Thymus (tissue), 11 donors: ENCODE measurements around the gene GLI3. TPM values are rescaled to one million over a fixed set of nuclear protein-coding genes. Genes with fewer than 3 reads are reported as not detected.

ENCODE experiments used
- DNase-seq, 9 donors: peaks; one replicate each; pipeline ENCODE4 v3.0.0-alpha.2; 2013; ENCODE audit warnings: low spot score in 9 of 9, low read depth in 6 of 9, missing footprints in 1 of 9
- H3K27ac ChIP-seq, 2 donors: one replicate each; pipeline ENCODE4 v1.5.1; 2013; ENCODE audit warnings: control low read depth in 1 of 2, low read depth in 1 of 2, low read length in 1 of 2, mild to moderate bottlenecking in 1 of 2, moderate library complexity in 1 of 2
- H3K27me3 ChIP-seq, 2 donors: one replicate each; pipeline ENCODE4 v1.5.1; 2013; ENCODE audit warnings: low read length in 1 of 2; ENCODE audit not compliant: control insufficient read depth in 2 of 2, insufficient read depth in 1 of 2
- H3K36me3 ChIP-seq, 2 donors: one replicate each; pipeline ENCODE4 v1.5.1; 2013; ENCODE audit warnings: low read length in 1 of 2, mild to moderate bottlenecking in 1 of 2, moderate library complexity in 1 of 2; ENCODE audit not compliant: control insufficient read depth in 2 of 2, insufficient read depth in 2 of 2
- H3K4me1 ChIP-seq, 2 donors: one replicate each; pipeline ENCODE4 v1.5.1; 2013; ENCODE audit warnings: low read length in 2 of 2; ENCODE audit not compliant: control insufficient read depth in 2 of 2, insufficient read depth in 2 of 2
- H3K4me3 ChIP-seq, 2 donors: one replicate each; pipeline ENCODE4 v1.5.1; 2013; ENCODE audit warnings: low read length in 2 of 2, control low read depth in 1 of 2, mild to moderate bottlenecking in 1 of 2
- H3K9me3 ChIP-seq, 2 donors: one replicate each; pipeline ENCODE4 v1.5.1; 2013; ENCODE audit warnings: low read length in 1 of 2, mild to moderate bottlenecking in 1 of 2; ENCODE audit not compliant: control insufficient read depth in 2 of 2, insufficient read depth in 1 of 2
- WGBS: extraction: QIAGEN DNeasy Blood & Tissue Kit; methylation state at CpG from one replicate; pipeline ENCODE4 v1.1.7; 2013; 5-methylcytosine and 5-hydroxymethylcytosine counted together
- polyA plus RNA-seq: library from polyadenylated mRNA; stranded (reverse); fragments of 200-250 nt; gene quantifications from one replicate; pipeline ENCODE4 v1.2.3, GENCODE V29; 2013
- total RNA-seq: library from RNA; stranded (reverse); fragments of 120-200 nt; gene quantifications from one replicate; pipeline ENCODE4 v1.2.4, GENCODE V29; 2013
- donor health status: healthy.

GLI3 gene
- total and polyA plus RNA-seq, 2 donors: 3.1 to 3.2 TPM

DNA sequence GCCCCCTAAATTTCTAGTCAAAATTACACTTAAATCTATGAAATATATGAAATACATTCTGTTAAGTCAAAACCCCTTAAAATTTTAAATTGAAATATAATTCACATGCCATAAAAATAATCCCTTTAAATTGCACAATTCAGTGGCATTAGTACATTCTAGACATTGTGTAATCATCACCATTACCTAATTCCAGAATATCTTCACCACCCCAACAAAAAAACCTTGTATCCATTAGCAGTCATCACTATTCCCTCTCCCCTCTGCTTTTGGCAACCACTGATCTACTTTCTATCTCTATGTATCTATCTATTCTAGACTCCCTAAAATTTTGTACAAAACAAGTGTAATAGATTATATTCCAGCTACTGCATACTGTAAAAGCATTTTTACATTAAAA, 261.2 kb downstream of the GLI3 start:
- no peak for DNase-seq
- no peak overlapping the region for H3K27ac ChIP-seq

DNA sequence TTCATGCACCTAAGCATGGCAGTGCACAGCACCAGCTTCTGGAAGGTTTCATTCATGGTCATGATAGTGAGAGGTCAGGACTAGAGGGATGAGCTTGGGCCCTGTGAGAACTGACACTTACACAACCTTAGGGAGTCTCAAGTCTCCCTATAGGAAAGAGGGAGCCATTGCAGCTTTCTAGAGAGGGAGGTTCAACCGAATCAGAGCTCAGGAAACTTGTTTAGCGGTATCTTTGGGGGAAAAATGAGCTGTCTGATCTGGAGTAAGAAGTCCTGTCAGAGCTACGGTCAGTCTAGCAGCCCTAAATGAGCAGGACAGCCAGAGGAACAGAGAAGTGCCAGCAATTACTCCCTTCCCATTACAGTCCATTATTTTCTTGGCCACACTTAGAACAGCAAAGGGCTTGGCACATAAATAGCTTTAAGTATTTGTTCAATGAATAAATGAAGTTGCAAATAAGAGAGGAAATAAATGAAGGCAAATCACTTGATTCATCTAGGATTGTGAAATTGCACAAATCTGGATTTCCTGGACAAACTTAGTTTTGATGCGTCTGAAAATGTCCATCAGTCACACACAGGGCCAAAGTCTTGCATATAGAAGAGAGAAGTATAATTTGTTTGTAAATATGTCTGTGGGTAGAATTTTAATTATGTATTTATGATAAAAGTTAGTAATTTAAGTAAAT, 262.0 kb downstream of the GLI3 start:
- Histone ChIP-seq H3K4me3 (no peak overlapping the region), H3K4me1 (peaks cover 0 to 2% of the 10 kb centered on the region in 2 donors), H3K27ac (no peak overlapping the region), H3K27me3 (no peaks in the 10 kb centered on the region), H3K9me3 (no peaks in the 10 kb centered on the region), H3K36me3 (no peaks in the 10 kb centered on the region)
- WGBS: 80% methylated on average over 4 of the region's 4 CpGs
- no peak for DNase-seq

More for the DNA sequence above, 261.2 kb downstream of the GLI3 start:
- Histone ChIP-seq H3K4me1 (peaks cover 0 to 2% of the 10 kb centered on the region in 2 donors), H3K9me3 (no peaks in the 10 kb centered on the region), H3K27me3 (no peaks in the 10 kb centered on the region), H3K36me3 (no peaks in the 10 kb centered on the region), H3K4me3 (no peak overlapping the region)

DNA sequence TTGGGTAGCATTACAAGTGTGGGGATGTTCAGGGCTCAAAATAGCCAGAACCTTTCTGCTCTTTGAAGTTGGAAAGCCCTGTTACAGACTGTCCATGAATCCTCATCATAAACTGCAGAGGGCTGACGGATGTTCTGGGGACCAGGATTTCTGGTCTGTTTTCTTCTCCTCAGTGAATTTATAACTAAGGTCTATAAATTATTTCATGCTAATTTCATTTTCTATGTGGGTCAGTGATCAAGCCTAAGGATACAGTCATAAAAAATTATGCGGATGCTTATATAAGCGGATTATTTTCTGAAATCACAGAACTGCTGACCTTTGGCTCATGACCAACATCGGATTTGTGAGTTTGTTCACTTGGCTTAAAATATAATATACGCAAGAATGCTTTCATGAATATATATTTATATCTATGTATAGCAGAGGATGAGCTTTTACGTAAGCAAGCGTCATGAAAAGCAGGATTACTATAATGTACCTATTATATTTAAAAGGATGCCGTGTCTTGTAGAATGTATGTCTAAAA, 263.7 kb downstream of the GLI3 start:
- Histone ChIP-seq H3K9me3 (no peaks in the 10 kb centered on the region), H3K27ac (no peak overlapping the region), H3K4me1 (peaks cover 0 to 2% of the 10 kb centered on the region in 2 donors), H3K27me3 (no peaks in the 10 kb centered on the region), H3K4me3 (no peak overlapping the region), H3K36me3 (no peaks in the 10 kb centered on the region)
- DNase-seq: no peak
- WGBS: 98% methylated on average over 8 of the region's 8 CpGs

DNA sequence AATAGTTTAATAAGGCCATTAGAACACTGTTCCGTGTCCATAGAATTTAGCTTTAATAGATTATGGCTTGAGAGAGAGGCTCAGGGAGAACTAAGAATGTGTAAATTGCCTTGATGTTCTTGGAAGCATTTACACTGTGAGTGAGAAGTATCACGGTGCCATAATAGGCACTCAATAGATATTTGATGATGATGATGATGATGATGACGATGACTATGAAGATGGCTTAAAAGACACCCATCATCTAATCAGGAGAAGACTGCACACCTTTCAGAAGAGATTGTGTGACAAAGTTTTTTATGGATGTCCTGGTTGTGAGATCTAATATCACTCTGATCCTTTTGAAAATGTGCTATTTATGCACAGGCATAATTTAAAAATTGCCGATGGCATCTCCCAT, 264.2 kb downstream of the GLI3 start:
- Histone ChIP-seq H3K9me3 (no peaks in the 10 kb centered on the region), H3K27me3 (no peaks in the 10 kb centered on the region), H3K27ac (no peak overlapping the region), H3K4me3 (no peak overlapping the region), H3K4me1 (peaks cover 0 to 2% of the 10 kb centered on the region in 2 donors), H3K36me3 (no peaks in the 10 kb centered on the region)
- no peak for DNase-seq
- 97% methylated on average over 4 of the region's 4 CpGs for WGBS

DNA sequence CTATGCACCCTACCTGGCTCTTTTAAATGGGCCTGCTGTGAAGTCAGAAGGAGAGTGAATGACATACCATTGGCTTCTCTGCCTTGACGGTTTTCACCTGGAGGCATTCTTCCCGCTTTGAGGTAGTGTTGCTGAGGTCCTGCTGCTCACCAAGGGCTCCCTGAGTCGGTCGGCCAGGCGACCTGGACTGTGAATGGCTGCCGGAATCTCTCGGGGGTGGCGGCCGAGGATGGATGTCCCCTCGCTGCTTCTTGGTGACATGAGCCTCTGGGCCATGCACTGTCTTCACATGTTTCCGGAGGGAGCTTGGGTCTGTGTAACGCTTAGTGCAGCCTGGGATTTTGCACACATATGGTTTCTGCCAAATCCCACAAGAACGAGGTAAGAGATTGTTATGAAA, 264.7 kb downstream of the GLI3 start:
- Histone ChIP-seq H3K27ac (no peak overlapping the region), H3K4me3 (no peak overlapping the region), H3K4me1 (peaks cover 0 to under 1% of the 10 kb centered on the region in 2 donors), H3K36me3 (no peaks in the 10 kb centered on the region), H3K27me3 (no peaks in the 10 kb centered on the region), H3K9me3 (no peaks in the 10 kb centered on the region)
- no peak for DNase-seq
- whole genome bisulfite sequencing: 97% methylated on average over 13 of the region's 13 CpGs

DNA sequence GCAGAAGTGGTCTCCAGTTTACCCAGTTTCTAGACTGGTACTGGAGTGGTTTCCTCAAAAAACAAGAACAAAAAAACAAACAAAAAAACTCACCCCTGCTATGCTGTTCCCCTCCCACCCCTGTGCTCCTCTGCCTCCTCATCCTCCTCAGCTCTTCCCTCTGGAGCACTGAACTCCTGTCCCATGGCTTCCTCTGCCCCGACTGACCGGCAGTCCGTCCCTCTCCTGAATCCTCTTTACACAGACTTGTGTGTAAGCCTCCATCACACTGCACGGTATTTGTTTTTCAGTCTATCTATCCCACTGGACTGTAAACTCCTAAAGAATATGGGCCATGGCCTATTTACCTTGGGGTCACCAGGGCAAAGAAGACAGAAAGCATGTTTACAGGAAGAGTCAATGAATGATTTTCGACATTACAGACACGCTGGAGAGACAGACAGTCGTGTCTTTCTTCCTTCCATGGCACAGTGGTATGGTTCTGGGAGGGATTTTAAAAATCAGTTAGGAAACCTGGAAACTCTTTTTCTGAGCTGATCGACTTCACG, 265.3 kb downstream of the GLI3 start:
- WGBS: 96% methylated on average over 9 of the region's 9 CpGs
- H3K27me3 ChIP-seq: no peaks in the 10 kb centered on the region

DNA sequence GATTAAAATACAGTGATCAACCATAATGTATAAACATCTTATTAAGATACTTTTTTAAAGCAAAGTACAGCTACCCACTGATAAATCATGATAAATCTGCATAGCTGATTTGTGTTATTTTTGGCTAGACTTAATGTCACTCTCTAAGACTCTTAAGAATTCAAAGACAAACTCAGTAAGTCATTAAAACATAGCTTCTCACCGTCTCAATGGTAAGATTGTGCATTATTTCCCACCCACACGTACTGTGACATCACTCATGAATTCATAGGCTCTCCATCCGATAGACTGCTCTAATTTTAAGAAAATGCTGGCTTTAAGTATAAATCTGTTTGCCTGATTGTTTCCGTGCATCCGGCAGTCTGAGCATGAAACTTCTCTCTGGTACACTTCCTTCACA, 266.1 kb downstream of the GLI3 start:
- WGBS: 97% methylated on average over 5 of the region's 5 CpGs
- Histone ChIP-seq H3K36me3 (no peaks in the 10 kb centered on the region), H3K4me3 (no peak overlapping the region), H3K27me3 (no peaks in the 10 kb centered on the region), H3K9me3 (no peaks in the 10 kb centered on the region), H3K27ac (no peak overlapping the region), H3K4me1 (no peaks in the 10 kb centered on the region)
- DNase-seq: no peak

More for the DNA sequence above, 265.3 kb downstream of the GLI3 start:
- no peaks in the 10 kb centered on the region for H3K36me3 ChIP-seq
- no peak overlapping the region for H3K4me3 ChIP-seq
- no peak for DNase-seq
- no peaks in the 10 kb centered on the region for H3K9me3 ChIP-seq
- no peak overlapping the region for H3K27ac ChIP-seq
- no peaks in the 10 kb centered on the region for H3K4me1 ChIP-seq

DNA sequence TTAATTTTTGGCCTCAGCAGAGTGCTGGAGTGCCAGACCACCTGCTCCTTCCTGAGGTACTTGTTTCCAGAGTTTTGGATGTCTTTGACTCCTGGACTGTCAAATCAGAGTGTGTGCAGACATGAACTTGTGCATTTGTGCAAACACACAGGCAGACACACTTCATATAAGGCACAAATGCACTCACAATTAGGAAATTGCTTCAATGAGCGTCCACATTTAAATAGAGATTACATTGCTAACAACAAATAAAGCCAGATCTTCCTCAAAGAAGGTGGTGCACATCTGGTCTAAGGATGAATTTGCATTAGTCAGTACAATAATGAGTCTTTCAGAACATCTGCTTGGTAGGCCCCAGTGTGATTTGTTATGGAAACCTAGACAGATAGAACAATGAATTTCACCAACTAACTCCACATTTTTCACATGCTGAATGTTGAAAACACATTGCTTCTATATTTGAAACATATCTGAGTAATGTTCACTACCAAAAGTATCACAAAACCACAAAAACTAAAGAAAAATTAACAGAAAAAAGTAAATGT, 267.4 kb downstream of the GLI3 start:
- 94% methylated on average over 1 of the region's 1 CpG for WGBS
- H3K4me3 ChIP-seq: no peak overlapping the region
- H3K27me3 ChIP-seq: no peaks in the 10 kb centered on the region
- no peaks in the 10 kb centered on the region for H3K36me3 ChIP-seq
- H3K9me3 ChIP-seq: no peaks in the 10 kb centered on the region
- DNase-seq: no peak
- H3K4me1 ChIP-seq: no peaks in the 10 kb centered on the region
- no peak overlapping the region for H3K27ac ChIP-seq

DNA sequence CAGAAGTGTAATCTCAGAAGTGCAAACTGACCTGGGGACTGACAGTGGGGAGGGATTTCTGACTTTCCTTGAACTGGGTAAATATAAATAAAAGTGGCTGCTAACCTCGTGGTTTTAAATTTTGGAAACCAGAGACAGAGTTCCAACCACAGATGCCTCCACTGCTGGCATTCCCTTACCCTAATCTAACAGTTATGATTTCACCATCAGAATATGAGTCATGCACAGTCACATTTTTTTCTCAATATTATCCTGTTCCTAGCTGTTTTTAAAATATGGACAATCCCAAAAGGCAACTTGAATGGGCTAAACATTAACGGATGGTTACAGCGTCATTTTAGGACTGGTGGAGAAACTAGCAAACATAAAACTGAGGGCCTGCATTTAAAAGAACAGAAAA, 269.9 kb downstream of the GLI3 start:
- Histone ChIP-seq H3K27ac (no peak overlapping the region), H3K4me1 (no peaks in the 10 kb centered on the region), H3K4me3 (no peak overlapping the region), H3K36me3 (no peaks in the 10 kb centered on the region), H3K9me3 (no peaks in the 10 kb centered on the region), H3K27me3 (no peaks in the 10 kb centered on the region)
- no peak for DNase-seq
- 71% methylated on average over 3 of the region's 3 CpGs for WGBS
